ENCODE measurements around the gene ARID1B. TPM values are rescaled to one million over a fixed set of nuclear protein-coding genes. Genes with fewer than 3 reads are reported as not detected.

Gene ARID1B
- total RNA-seq, 2 experiments from 2014 or later = 90.1 to 164 TPM

DNA sequence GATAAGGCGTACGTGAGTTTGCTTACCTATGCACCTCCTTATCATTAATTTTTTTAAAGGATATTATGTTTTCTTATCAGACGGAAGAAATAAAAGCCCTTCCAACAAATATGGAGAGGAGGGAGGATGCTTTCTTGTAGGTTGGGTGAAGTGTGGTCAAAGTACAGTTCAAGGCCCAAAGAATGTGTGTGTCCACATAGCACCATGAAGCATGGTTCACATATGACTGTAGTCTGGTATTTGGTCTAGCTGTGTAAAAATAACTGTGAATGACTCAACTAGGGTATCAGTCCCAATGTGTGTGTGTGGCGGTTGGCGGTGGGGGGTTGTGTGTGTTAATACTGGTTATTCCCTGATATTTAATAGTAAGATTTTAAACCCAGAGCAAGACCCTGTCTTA is 333.4 kb downstream of the ARID1B start:
- intact Hi-C loops (cut with micrococcal nuclease; ENCODE audit: unreplicated experiment) = no loop called here
- no peak for DNase-seq (ENCODE audit: low spot score)
- no TSS peak for BruUV-seq (replicated peaks)

DNA sequence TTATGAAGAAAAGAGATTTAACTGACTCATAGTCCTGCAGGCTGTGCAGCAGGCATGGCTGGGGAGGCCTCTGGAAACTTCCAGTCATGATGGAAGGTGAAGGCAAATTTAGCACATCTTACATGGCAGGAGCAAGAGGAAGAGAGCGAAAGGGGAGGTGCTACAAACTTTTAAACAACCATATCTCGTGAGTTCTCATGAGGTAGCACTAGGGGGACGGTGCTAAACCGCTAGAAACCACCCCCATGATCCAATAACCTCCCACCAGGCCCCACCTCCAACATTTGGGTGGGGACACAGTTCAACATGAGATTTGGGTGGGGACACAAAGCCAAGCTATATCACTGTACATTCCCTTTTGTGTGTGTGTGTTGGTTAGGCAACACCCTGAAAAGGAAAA is 336.2 kb downstream of the ARID1B start:
- DNase-seq (ENCODE audit: low spot score) = no peak
- Histone ChIP-seq H3K36me3 (ENCODE audit: insufficient read depth, low read length) (peaks cover 25% of the 10 kb centered on the region), H3K27ac (ENCODE audit: low read depth, low read length, poor library complexity, severe bottlenecking) (no peak overlapping the region), H3K79me2 (ENCODE audit: insufficient read depth, low read depth, low read length) (no peaks in the 10 kb centered on the region), H3K9me3 (ENCODE audit: low read length) (no peaks in the 10 kb centered on the region), H4K20me1 (ENCODE audit: insufficient read depth, low read length) (no peaks in the 10 kb centered on the region), H3K4me2 (ENCODE audit: low read length) (no peak overlapping the region), H2AFZ (ENCODE audit: low read length) (no peak overlapping the region), H3K9me2 (ENCODE audit: insufficient read depth, low read length) (no peaks in the 10 kb centered on the region), H3K4me3 (ENCODE audit: low read depth, low read length, poor library complexity, severe bottlenecking) (no peak overlapping the region), H3K4me1 (ENCODE audit: insufficient read depth, low read length, poor library complexity, severe bottlenecking) (no peaks in the 10 kb centered on the region)
- intact Hi-C loops (cut with micrococcal nuclease; ENCODE audit: unreplicated experiment) = no loop called here
- no TSS peak for BruUV-seq (replicated peaks)
- TF ChIP-seq, protein P1, sequence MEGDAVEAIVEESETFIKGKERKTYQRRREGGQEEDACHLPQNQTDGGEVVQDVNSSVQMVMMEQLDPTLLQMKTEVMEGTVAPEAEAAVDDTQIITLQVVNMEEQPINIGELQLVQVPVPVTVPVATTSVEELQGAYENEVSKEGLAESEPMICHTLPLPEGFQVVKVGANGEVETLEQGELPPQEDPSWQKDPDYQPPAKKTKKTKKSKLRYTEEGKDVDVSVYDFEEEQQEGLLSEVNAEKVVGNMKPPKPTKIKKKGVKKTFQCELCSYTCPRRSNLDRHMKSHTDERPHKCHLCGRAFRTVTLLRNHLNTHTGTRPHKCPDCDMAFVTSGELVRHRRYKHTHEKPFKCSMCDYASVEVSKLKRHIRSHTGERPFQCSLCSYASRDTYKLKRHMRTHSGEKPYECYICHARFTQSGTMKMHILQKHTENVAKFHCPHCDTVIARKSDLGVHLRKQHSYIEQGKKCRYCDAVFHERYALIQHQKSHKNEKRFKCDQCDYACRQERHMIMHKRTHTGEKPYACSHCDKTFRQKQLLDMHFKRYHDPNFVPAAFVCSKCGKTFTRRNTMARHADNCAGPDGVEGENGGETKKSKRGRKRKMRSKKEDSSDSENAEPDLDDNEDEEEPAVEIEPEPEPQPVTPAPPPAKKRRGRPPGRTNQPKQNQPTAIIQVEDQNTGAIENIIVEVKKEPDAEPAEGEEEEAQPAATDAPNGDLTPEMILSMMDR (conservative IDR thresholded peaks at IDR 0.05; ENCODE audit: low read length) = no peak
- no peak for TF ChIP-seq EZH2phosphoT487 (IDR thresholded peaks at IDR 0.05; ENCODE audit: borderline replicate concordance, low read depth, low read length)
- POLR2A ChIA-PET = interaction anchor here (0.7 kb wide), 1 partner anchor 10 kb away, joined by 5 read pairs; no protein-coding TSS in a partner anchor
- CTCF ChIA-PET (ENCODE audit: unreplicated experiment) = no interaction called here

More for the DNA sequence above, 333.4 kb downstream of the ARID1B start:
- Histone ChIP-seq H2AFZ (ENCODE audit: low read length) (no peak overlapping the region), H3K4me2 (ENCODE audit: low read length) (no peak overlapping the region), H3K36me3 (ENCODE audit: insufficient read depth, low read length) (peaks cover 25% of the 10 kb centered on the region), H4K20me1 (ENCODE audit: insufficient read depth, low read length) (no peaks in the 10 kb centered on the region), H3K27ac (ENCODE audit: low read depth, low read length, poor library complexity, severe bottlenecking) (no peak overlapping the region), H3K9me2 (ENCODE audit: insufficient read depth, low read length) (no peaks in the 10 kb centered on the region), H3K79me2 (ENCODE audit: insufficient read depth, low read depth, low read length) (no peaks in the 10 kb centered on the region), H3K4me1 (ENCODE audit: insufficient read depth, low read length, poor library complexity, severe bottlenecking) (no peaks in the 10 kb centered on the region), H3K9me3 (ENCODE audit: low read length) (no peaks in the 10 kb centered on the region), H3K4me3 (ENCODE audit: low read depth, low read length, poor library complexity, severe bottlenecking) (no peak overlapping the region)
- TF ChIP-seq, protein P1 (conservative IDR thresholded peaks at IDR 0.05; ENCODE audit: low read length) = no peak
- TF ChIP-seq EZH2phosphoT487 (IDR thresholded peaks at IDR 0.05; ENCODE audit: borderline replicate concordance, low read depth, low read length) = no peak
- CTCF ChIA-PET (ENCODE audit: unreplicated experiment) = no interaction called here
- POLR2A ChIA-PET = interaction anchor here (1.1 kb wide), 1 partner anchor 17 kb away, joined by 4 read pairs; no protein-coding TSS in a partner anchor

DNA sequence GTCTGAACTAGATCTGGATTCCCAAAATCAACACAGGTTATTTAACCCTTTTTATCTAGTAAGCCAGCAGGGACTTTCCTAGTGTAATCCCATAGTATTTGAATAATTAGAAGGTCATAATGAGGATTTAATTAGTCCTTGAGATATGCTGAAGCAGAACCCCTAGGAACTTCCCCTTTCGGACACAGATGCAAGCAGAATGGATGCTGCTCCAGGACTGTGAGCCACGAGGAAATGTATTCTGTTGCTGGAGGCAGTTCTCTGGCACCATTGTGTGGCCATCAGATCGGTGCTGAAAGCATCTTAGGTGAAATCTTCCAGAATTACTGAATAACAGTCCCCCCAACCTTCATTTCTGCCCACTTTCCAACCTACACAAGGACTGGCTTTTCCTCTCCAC is 339.2 kb downstream of the ARID1B start:
- ChIA-PET CTCF (ENCODE audit: unreplicated experiment) (no interaction called here), POLR2A (interaction anchor here (0.7 kb wide), 1 partner anchor 38 kb away, joined by 3 read pairs; no protein-coding TSS in a partner anchor)
- no peak overlapping the region for H3K4me3 ChIP-seq (ENCODE audit: low read depth, low read length, poor library complexity, severe bottlenecking)
- no peaks in the 10 kb centered on the region for H4K20me1 ChIP-seq (ENCODE audit: insufficient read depth, low read length)
- BruUV-seq (replicated peaks) = no TSS peak
- no peaks in the 10 kb centered on the region for H3K4me1 ChIP-seq (ENCODE audit: insufficient read depth, low read length, poor library complexity, severe bottlenecking)
- no peaks in the 10 kb centered on the region for H3K79me2 ChIP-seq (ENCODE audit: insufficient read depth, low read depth, low read length)
- H2AFZ ChIP-seq (ENCODE audit: low read length) = no peak overlapping the region
- H3K9me2 ChIP-seq (ENCODE audit: insufficient read depth, low read length) = no peaks in the 10 kb centered on the region
- no peak for TF ChIP-seq EZH2phosphoT487 (IDR thresholded peaks at IDR 0.05; ENCODE audit: borderline replicate concordance, low read depth, low read length)
- TF ChIP-seq, protein P1 (conservative IDR thresholded peaks at IDR 0.05; ENCODE audit: low read length) = no peak
- intact Hi-C loops (cut with micrococcal nuclease; ENCODE audit: unreplicated experiment) = no loop called here
- no peak overlapping the region for H3K4me2 ChIP-seq (ENCODE audit: low read length)
- H3K27ac ChIP-seq (ENCODE audit: low read depth, low read length, poor library complexity, severe bottlenecking) = no peak overlapping the region
- H3K9me3 ChIP-seq (ENCODE audit: low read length) = no peaks in the 10 kb centered on the region
- DNase-seq (ENCODE audit: low spot score) = no peak
- H3K36me3 ChIP-seq (ENCODE audit: insufficient read depth, low read length) = peaks cover 19% of the 10 kb centered on the region

Measured in OCI-LY7 (cell line).